ENCODE data around the gene SH3BGRL2.

The SH3BGRL2 gene

GRCh38 chr6:79666634-79667033 lies 35.5 kb downstream of the SH3BGRL2 start:
- H3K79me2 ChIP-seq (ENCODE audit: low read length), result no peaks in the 10 kb centered on the region
- H3K9me3 ChIP-seq (replicated peaks; ENCODE audit: insufficient read depth, low read length), result no peaks in the 10 kb centered on the region
- no peaks in the 10 kb centered on the region for H3K4me1 ChIP-seq (ENCODE audit: low read length)
- H3K9ac ChIP-seq (ENCODE audit: low read length), result no peak overlapping the region
- no peaks in the 10 kb centered on the region for H3K27me3 ChIP-seq (replicated peaks; ENCODE audit: insufficient read depth, low read length)
- H3F3A ChIP-seq (ENCODE audit: insufficient read depth, low read length), result no peaks in the 10 kb centered on the region
- no peaks in the 10 kb centered on the region for H3K36me3 ChIP-seq (replicated peaks; ENCODE audit: insufficient read depth, low read length)
- TF ChIP-seq EZH2phosphoT487 (IDR thresholded peaks at IDR 0.05; ENCODE audit: low read length) (no peak), EZH2 (optimal IDR thresholded peaks at IDR 0.05; ENCODE audit: low read depth, low read length) (no peak), CTCF (IDR thresholded peaks at IDR 0.05; ENCODE audit: low read length) (no peak)
- DNase-seq, result no peak
- no peaks in the 10 kb centered on the region for H4K20me1 ChIP-seq (ENCODE audit: insufficient read depth, low read length)
- no peak overlapping the region for H3K4me3 ChIP-seq (ENCODE audit: low read length)
- no peak overlapping the region for H2AFZ ChIP-seq (ENCODE audit: low read length)
- no peak overlapping the region for H3K27ac ChIP-seq (ENCODE audit: low read length)
- no peak overlapping the region for H3K4me2 ChIP-seq (ENCODE audit: low read depth, low read length)
- no peaks in the 10 kb centered on the region for H3K9me2 ChIP-seq (replicated peaks; ENCODE audit: insufficient read depth, low read length)

- H4K20me1 ChIP-seq (ENCODE audit: insufficient read depth, low read length), result no peaks in the 10 kb centered on the region
- H3K36me3 ChIP-seq (replicated peaks; ENCODE audit: insufficient read depth, low read length), result no peaks in the 10 kb centered on the region
- H3K9me2 ChIP-seq (replicated peaks; ENCODE audit: insufficient read depth, low read length), result no peaks in the 10 kb centered on the region
Observed at GRCh38 chr6:79668381-79668780, 37.3 kb downstream of the SH3BGRL2 start.

GRCh38 chr6:79669766-79670165 lies 38.6 kb downstream of the SH3BGRL2 start:
- no peaks in the 10 kb centered on the region for H3K27me3 ChIP-seq (replicated peaks; ENCODE audit: insufficient read depth, low read length)
- H3K36me3 ChIP-seq (replicated peaks; ENCODE audit: insufficient read depth, low read length), result no peaks in the 10 kb centered on the region
- no peak overlapping the region for H3K4me3 ChIP-seq (ENCODE audit: low read length)
- no peak for DNase-seq
- no peak overlapping the region for H3K27ac ChIP-seq (ENCODE audit: low read length)
- H3K9me3 ChIP-seq (replicated peaks; ENCODE audit: insufficient read depth, low read length), result no peaks in the 10 kb centered on the region
- no peaks in the 10 kb centered on the region for H3K9me2 ChIP-seq (replicated peaks; ENCODE audit: insufficient read depth, low read length)
- no peak for TF ChIP-seq EZH2phosphoT487 (IDR thresholded peaks at IDR 0.05; ENCODE audit: low read length)
- no peak overlapping the region for H2AFZ ChIP-seq (ENCODE audit: low read length)
- no peaks in the 10 kb centered on the region for H3K79me2 ChIP-seq (ENCODE audit: low read length)
- H3K4me1 ChIP-seq (ENCODE audit: low read length), result no peaks in the 10 kb centered on the region
- no peak overlapping the region for H3K9ac ChIP-seq (ENCODE audit: low read length)
- H3K4me2 ChIP-seq (ENCODE audit: low read depth, low read length), result no peak overlapping the region
- H3F3A ChIP-seq (ENCODE audit: insufficient read depth, low read length), result no peaks in the 10 kb centered on the region
- no peaks in the 10 kb centered on the region for H4K20me1 ChIP-seq (ENCODE audit: insufficient read depth, low read length)

More at GRCh38 chr6:79668381-79668780, 37.3 kb downstream of the SH3BGRL2 start:
- Histone ChIP-seq H3K79me2 (ENCODE audit: low read length) (no peaks in the 10 kb centered on the region), H3K9me3 (replicated peaks; ENCODE audit: insufficient read depth, low read length) (no peaks in the 10 kb centered on the region), H3F3A (ENCODE audit: insufficient read depth, low read length) (no peaks in the 10 kb centered on the region), H3K4me1 (ENCODE audit: low read length) (no peaks in the 10 kb centered on the region), H3K27me3 (replicated peaks; ENCODE audit: insufficient read depth, low read length) (no peaks in the 10 kb centered on the region), H3K4me2 (ENCODE audit: low read depth, low read length) (no peak overlapping the region), H3K9ac (ENCODE audit: low read length) (no peak overlapping the region), H3K27ac (ENCODE audit: low read length) (no peak overlapping the region), H3K4me3 (ENCODE audit: low read length) (no peak overlapping the region), H2AFZ (ENCODE audit: low read length) (no peak overlapping the region)
- TF ChIP-seq EZH2 (optimal IDR thresholded peaks at IDR 0.05; ENCODE audit: low read depth, low read length) (no peak), CTCF (IDR thresholded peaks at IDR 0.05; ENCODE audit: low read length) (no peak), EZH2phosphoT487 (IDR thresholded peaks at IDR 0.05; ENCODE audit: low read length) (no peak)
- no peak for DNase-seq

- H3K4me1 ChIP-seq (ENCODE audit: low read length), result no peaks in the 10 kb centered on the region
- H3K9ac ChIP-seq (ENCODE audit: low read length), result no peak overlapping the region
- no peak overlapping the region for H3K4me3 ChIP-seq (ENCODE audit: low read length)
- no peak overlapping the region for H2AFZ ChIP-seq (ENCODE audit: low read length)
- no peaks in the 10 kb centered on the region for H3K9me2 ChIP-seq (replicated peaks; ENCODE audit: insufficient read depth, low read length)
- no peaks in the 10 kb centered on the region for H3K27me3 ChIP-seq (replicated peaks; ENCODE audit: insufficient read depth, low read length)
- TF ChIP-seq EZH2phosphoT487 (IDR thresholded peaks at IDR 0.05; ENCODE audit: low read length) (no peak), EZH2 (optimal IDR thresholded peaks at IDR 0.05; ENCODE audit: low read depth, low read length) (no peak), CTCF (IDR thresholded peaks at IDR 0.05; ENCODE audit: low read length) (no peak)
- H3K9me3 ChIP-seq (replicated peaks; ENCODE audit: insufficient read depth, low read length), result no peaks in the 10 kb centered on the region
- H3F3A ChIP-seq (ENCODE audit: insufficient read depth, low read length), result no peaks in the 10 kb centered on the region
- H4K20me1 ChIP-seq (ENCODE audit: insufficient read depth, low read length), result no peaks in the 10 kb centered on the region
- H3K79me2 ChIP-seq (ENCODE audit: low read length), result no peaks in the 10 kb centered on the region
- H3K4me2 ChIP-seq (ENCODE audit: low read depth, low read length), result no peak overlapping the region
- H3K36me3 ChIP-seq (replicated peaks; ENCODE audit: insufficient read depth, low read length), result no peaks in the 10 kb centered on the region
- DNase-seq, result no peak
- H3K27ac ChIP-seq (ENCODE audit: low read length), result no peak overlapping the region
Observed at GRCh38 chr6:79670789-79671188, 39.7 kb downstream of the SH3BGRL2 start.

Measured in MM.1S (cell line).